UCSD-AML1 (cell line): ENCODE data around the gene LEMD2.

Source experiments
- DNase-seq: peaks from one replicate; lab custom pipeline; 2025; ENCODE audit not compliant: unreplicated experiment; lab: John Stamatoyannopoulos, UW

Gene LEMD2

GRCh38 chr6:33820243-33820642 lies 31.3 kb upstream of the LEMD2 start:
- DNase-seq: no peak

- no peak for DNase-seq
Measured at GRCh38 chr6:33819021-33819420, 30.1 kb upstream of the LEMD2 start.

DNA sequence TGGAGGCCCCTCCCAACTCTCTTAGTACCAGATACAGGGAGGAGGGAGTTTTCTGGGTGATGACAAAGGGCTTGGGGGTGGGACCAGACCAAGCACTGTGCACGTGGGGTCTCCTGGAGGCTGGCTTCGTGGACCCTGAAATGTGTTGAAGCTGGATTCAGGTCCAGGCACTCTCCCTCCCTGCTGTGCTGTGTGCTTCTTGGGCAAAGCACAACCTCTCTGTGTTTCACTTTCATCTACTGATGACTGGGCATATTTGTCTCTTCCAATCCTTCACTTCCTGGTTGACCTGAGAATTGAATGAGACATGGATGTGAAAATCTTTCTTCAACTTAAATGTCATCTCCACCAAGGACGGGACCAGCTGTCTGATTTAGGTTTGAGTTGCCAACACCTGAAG lies 29.4 kb upstream of the LEMD2 start:
- DNase-seq: no peak

DNA sequence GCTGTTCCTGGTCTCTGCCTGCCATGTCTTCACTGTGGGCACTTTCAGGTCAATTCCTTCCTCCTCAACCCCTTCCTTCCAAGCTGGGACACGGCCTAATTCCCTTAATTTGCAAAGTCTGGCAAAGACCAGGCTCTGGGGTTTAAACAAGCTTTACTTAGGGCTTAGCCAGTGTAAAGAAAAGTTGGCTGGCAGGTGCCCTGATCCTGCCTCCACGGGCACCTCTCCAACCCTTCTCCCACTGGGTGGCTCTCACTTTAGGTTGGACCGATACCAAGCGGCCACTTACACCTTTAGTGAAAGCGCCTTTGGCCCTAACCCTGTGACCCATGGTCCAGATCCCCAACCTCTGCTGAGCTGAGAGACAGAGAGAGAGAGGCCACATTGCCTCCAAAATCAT lies 28.6 kb upstream of the LEMD2 start:
- DNase-seq: no peak

DNA sequence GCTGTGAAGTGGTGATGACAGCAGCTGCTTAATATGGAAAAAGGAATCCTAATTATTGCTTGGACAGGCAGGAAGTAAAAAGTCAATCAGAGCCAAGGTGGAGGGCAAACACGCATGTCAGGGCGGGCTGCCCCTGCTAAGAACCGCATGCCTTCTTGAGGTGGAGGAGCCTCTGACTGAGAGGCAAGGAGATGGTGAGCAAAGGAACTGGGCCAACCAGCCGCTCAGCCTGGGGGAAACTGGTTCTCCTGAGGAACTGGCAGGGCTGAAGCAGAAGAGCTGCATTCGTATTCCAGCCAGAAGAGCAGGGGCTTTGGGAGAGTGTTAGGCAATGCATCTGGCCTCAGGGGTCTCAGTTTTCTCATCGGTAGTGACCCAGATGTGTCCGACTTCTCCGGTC lies 28.0 kb upstream of the LEMD2 start:
- DNase-seq: no peak

- DNase-seq: peak; percentile 29
Measured at GRCh38 chr6:33815854-33816253, 26.9 kb upstream of the LEMD2 start.

DNA sequence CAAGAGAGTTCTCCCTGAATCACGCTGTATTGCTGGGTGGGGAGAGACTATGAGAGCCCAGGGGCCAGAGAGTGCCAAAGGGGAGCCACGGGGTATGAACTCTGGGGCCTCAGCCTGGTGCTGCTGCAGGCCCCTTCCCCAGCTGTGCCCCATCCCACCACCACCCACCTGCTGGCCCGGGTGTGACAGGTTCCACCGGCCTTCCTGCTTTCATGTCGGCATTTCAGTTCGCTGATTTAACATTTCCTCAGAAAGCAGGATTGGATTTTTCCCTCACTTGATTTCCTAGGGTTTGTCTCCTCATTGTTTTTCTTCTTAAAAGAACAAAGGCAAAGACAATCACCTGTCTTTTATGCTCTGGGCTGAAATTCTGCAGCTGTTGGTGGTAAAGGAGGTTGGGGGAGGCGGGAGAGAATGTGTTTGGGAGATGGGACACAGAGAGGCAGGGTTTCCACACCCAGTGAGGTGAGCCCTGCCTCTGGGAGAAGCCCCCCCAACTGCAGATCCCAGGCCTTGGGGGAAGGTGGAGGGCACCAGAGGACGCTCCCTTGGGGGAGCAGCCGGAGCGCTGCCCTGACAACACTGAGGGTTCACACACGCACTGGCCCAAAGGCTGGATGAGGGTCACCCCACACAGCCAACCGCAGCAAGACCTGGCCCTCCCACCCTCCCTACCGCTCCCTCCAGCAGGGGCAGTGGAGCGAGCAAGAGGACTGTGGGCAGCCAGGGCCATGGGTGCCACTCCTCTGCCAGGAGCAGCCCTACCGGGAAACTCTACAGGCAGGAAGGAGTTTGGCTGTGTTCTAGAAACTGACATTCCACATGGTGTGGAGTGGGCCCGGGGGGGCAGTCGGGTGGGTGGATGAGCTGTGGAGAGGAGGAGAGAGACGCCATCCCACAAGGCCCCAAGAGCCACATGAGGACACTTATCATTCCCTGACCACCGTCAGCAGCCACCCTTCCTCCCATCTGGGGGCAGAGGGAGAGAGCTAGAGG lies 25.4 kb upstream of the LEMD2 start:
- DNase-seq: no peak

- no peak for DNase-seq
Measured at GRCh38 chr6:33813246-33813904, 24.4 kb upstream of the LEMD2 start.

DNA sequence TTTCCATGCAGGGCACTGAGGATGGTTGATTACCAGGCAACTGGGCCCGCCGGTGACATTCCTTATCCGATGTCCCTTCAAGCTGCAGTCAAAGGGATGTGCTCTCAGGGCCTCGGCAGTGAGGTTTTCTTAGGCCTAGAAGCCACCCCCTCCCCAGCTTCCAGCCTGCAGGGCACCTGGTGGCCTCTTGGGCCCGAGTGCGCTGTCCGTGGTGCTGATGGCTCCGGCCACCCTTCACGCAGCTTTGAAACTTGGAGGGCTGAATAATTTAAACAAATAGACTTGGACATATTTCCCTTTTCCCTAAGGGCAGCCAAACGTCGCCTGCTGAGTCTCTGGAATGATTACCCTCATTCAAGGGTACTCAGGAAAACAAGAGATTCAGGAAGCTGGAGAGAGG lies 23.7 kb upstream of the LEMD2 start:
- peak; percentile 72 for DNase-seq

- DNase-seq: no peak
Measured at GRCh38 chr6:33809594-33809993, 20.7 kb upstream of the LEMD2 start.

- no peak for DNase-seq
Measured at GRCh38 chr6:33808641-33809180, 19.8 kb upstream of the LEMD2 start.

DNA sequence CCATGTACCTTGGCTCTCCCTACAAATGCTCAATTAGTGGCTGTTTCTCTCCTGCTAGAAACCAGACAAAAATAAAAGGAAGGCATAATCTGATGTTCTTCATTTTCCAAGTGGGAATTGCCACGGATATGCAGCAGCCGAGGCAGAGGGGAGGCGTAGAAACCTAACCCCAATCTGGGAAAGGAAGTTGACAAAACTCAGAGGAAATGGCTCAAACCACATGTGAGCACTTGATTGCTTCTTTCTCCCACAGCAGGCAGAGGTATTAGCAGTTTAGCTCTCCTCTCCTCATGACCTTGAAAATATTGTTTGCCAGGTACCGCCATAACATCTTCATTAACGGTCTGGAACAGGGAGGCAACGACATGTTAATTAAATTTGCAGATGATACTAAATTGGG lies 18.7 kb upstream of the LEMD2 start:
- no peak for DNase-seq

DNA sequence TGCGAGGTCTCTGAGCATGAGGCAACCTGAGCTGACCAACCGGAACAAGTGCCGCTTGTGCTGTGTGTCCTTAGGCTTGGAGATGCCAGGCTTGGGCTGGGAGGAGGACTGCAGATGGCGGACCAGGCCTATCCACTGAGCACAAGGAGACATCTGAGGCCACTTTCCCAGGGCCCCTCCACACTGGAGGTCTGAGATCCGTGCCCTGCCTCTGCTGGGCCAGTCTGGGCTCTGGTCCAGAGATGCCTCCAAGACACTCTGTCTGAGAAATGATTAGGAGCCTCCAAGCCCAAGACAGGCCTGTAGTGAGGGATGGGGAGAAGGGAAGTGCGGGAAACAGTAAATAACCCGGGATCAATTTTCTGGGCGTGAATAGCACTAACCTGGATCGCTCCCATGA lies 17.9 kb upstream of the LEMD2 start:
- DNase-seq: no peak

- DNase-seq: no peak
Measured at GRCh38 chr6:33803571-33804053, 14.7 kb upstream of the LEMD2 start, which contains the start of gene MLN. Gene MLN (minus strand): TSS chr6:33804003. CDS start chr6:33801163, 2,840 bp downstream.

- DNase-seq: no peak
Measured at GRCh38 chr6:33802186-33802958, 13.4 kb upstream of the LEMD2 start.

GRCh38 chr6:33801611-33802010 lies 12.7 kb upstream of the LEMD2 start:
- DNase-seq: no peak

DNA sequence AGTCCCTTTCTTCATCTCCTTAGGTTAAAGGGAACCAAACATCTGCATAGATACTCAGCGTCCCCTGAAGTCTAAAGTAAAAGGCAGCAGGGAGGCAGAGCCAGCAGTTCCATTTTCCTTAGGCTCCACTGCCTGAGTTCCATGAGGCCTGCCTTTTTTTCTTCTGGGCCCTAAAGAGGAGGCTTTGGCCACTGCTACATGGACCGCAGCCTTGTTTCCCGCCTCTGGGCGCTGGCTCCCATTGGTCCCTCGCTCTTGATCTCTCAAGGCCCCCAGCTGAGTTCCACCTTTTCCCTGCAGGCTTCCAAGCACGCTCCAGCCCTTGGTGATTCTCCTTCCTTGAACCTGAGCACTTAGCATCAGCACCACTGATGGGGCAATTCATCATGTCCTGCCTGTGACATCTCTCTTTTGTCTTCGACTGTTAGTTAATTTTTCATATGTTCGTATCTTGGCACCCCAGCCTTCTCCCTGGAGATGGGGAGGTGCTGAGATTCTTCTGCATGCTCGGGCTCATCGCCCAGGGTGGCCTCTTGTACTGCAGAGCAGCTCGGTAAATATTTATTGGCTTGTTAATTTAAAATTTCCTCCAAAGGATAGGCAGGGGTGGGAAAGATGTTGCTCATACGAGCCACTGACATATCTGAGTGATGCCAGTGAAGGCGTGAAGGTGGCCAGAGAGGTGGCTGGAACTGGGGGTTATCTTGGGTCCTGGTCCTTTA lies 11.5 kb upstream of the LEMD2 start:
- no peak for DNase-seq

DNA sequence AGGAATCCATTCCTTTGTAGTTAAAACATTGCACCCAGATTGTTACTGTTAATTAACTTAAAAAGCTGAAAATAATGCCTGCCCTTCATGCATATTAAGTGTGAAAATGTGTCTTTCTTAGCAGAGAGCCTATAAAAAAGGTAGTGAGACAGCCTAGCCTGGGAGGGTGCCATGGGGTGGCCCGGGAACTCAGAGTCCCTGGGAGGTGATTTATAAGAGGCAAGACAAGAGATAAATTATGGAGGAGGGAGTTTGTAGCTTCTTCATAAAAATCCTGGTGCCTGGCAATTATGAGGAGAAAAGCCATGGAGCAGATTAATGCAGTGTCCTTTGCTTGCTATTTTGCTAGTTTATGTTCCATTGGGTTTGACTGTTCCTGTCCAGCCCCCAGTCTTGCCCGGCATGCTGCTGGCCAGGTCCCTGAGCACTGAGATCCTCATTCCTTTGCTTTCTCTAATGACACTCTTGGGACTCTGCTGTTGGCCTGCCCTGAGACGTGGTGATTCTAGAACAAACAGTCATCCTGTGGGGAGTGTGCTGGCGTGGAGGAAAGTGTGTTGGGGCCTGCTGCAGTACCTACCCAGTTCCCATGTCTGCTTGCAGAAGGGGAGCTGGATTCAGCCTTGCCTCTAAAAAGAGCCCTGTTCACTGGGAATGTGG lies 10.7 kb upstream of the LEMD2 start:
- DNase-seq: no peak

- no peak for DNase-seq
Measured at GRCh38 chr6:33798343-33798848, 9.5 kb upstream of the LEMD2 start.
